ENCODE measurements around the gene DPP6. TPM values are rescaled to one million over a fixed set of nuclear protein-coding genes. Genes with fewer than 3 reads are reported as not detected.

The DPP6 gene
- total RNA-seq, 2 experiments from 2014 or later = not detected

- no peak for ATAC-seq
- intact Hi-C loops (cut with DNase I, micrococcal nuclease) = no loop called here
- no peaks in the 10 kb centered on the region for H3K36me3 Mint-ChIP-seq (ENCODE audit: low read depth)
- no peaks in the 10 kb centered on the region for H3K4me1 Mint-ChIP-seq
- no peak overlapping the region for H3K4me3 Mint-ChIP-seq
- no peak overlapping the region for H3K27ac Mint-ChIP-seq
- H3K27me3 Mint-ChIP-seq = no peaks in the 10 kb centered on the region
- ChIA-PET POLR2A (no interaction called here), CTCF (no interaction called here)
- DNase-seq = no peak
- peaks cover 5% of the 10 kb centered on the region for H3K9me3 Mint-ChIP-seq (ENCODE audit: low read depth)
Measured at GRCh38 chr7:154473360-154473759, 421.2 kb downstream of the DPP6 start.

GRCh38 chr7:154474903-154475520, 422.8 kb downstream of the DPP6 start:
- no peak for ATAC-seq
- Mint-ChIP-seq H3K36me3 (ENCODE audit: low read depth) (no peaks in the 10 kb centered on the region), H3K27ac (no peak overlapping the region), H3K4me3 (no peak overlapping the region), H3K27me3 (no peaks in the 10 kb centered on the region), H3K4me1 (no peaks in the 10 kb centered on the region), H3K9me3 (ENCODE audit: low read depth) (peaks cover 5% of the 10 kb centered on the region)
- POLR2A ChIA-PET = no interaction called here
- intact Hi-C loops (cut with DNase I, micrococcal nuclease) = no loop called here
- DNase-seq = no peak
- CTCF ChIA-PET = interaction anchor here (0.8 kb wide), 1 partner anchor 1082 kb away, joined by 5 read pairs; no protein-coding TSS in a partner anchor

DNA sequence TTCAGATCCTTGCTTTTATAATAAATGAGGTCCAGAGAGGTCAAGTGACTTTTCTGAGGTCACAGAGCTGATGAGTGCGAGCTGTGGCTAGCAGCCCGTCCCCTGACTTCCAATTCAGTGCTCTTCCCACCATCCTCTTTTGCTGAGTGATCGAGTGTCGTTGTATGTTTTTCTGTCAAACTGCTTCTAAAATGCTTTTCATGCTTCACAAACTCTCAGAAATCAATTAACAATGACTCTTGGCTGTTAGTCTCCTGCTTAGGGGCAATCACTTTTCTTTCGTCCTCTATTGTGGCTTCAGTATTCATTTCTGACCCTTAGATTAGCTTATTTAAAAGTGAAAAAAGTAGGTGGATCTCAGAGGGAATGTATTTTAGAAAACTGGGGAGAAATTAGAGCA, 423.7 kb downstream of the DPP6 start:
- Mint-ChIP-seq H3K27me3 (no peaks in the 10 kb centered on the region), H3K4me3 (no peak overlapping the region), H3K27ac (no peak overlapping the region), H3K4me1 (no peaks in the 10 kb centered on the region), H3K36me3 (ENCODE audit: low read depth) (no peaks in the 10 kb centered on the region), H3K9me3 (ENCODE audit: low read depth) (peaks cover 5% of the 10 kb centered on the region)
- POLR2A ChIA-PET = no interaction called here
- ATAC-seq (no peak), DNase-seq (no peak)
- intact Hi-C loops (cut with DNase I, micrococcal nuclease) = no loop called here
- CTCF ChIA-PET = no interaction called here

GRCh38 chr7:154480817-154481216, 428.6 kb downstream of the DPP6 start:
- H3K4me3 Mint-ChIP-seq = no peak overlapping the region
- ATAC-seq = no peak
- CTCF ChIA-PET = no interaction called here
- no peaks in the 10 kb centered on the region for H3K36me3 Mint-ChIP-seq (ENCODE audit: low read depth)
- H3K27ac Mint-ChIP-seq = no peak overlapping the region
- intact Hi-C loops (cut with DNase I, micrococcal nuclease) = no loop called here
- DNase-seq = no peak
- POLR2A ChIA-PET = no interaction called here
- H3K4me1 Mint-ChIP-seq = no peaks in the 10 kb centered on the region
- peaks cover 5% of the 10 kb centered on the region for H3K9me3 Mint-ChIP-seq (ENCODE audit: low read depth)
- H3K27me3 Mint-ChIP-seq = no peaks in the 10 kb centered on the region

DNA sequence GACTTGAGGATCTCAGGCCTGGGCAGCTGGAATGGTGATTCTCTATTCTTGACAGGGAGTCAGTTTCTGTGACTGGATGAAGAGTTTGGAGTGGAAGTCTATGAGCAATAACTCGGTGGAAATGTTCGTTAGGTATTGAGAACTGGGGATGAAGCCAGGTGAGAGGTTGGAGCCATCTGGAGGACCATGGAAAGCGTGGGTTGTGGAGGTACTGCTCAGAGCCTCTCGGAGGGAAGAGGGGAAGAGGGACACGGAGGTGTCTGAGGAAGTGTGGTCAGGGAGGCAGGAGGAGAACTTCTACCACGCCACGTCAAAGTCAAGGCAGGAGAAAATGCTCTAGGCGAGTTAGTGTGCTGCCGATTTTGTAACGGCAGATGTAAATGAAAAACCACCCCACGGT, 430.7 kb downstream of the DPP6 start:
- no peak for DNase-seq
- Mint-ChIP-seq H3K4me3 (no peak overlapping the region), H3K9me3 (ENCODE audit: low read depth) (peaks cover 12% of the 10 kb centered on the region), H3K36me3 (ENCODE audit: low read depth) (no peaks in the 10 kb centered on the region), H3K4me1 (no peaks in the 10 kb centered on the region), H3K27ac (no peak overlapping the region), H3K27me3 (no peaks in the 10 kb centered on the region)
- ChIA-PET POLR2A (no interaction called here), CTCF (no interaction called here)
- ATAC-seq = no peak
- intact Hi-C loops (cut with DNase I, micrococcal nuclease) = no loop called here

DNA sequence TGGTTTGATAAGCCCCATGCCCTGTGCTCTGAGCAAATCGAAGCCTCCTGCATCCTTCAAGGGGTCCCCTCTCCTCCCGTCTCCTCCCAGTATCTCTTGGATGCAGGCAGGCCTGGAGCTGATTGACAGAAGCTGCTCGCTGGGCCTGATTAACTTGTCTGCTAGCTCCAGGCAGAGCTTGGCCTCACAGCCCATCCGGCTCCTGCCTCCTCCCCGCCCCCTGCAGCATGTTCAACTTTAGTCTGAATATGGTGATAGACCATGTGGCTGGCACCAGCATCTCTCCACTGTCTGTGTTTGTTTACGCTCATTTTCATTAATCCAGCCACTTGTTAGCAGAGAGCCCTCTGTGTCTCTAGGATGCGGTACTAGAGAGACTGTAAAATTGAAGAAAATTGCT, 432.2 kb downstream of the DPP6 start:
- Mint-ChIP-seq H3K36me3 (ENCODE audit: low read depth) (no peaks in the 10 kb centered on the region), H3K9me3 (ENCODE audit: low read depth) (peaks cover 8% of the 10 kb centered on the region), H3K27me3 (no peaks in the 10 kb centered on the region), H3K27ac (no peak overlapping the region), H3K4me3 (no peak overlapping the region), H3K4me1 (no peaks in the 10 kb centered on the region)
- ATAC-seq (no peak), DNase-seq (no peak)
- ChIA-PET CTCF (no interaction called here), POLR2A (no interaction called here)
- intact Hi-C loops (cut with DNase I, micrococcal nuclease) = no loop called here

GRCh38 chr7:154484943-154485342, 432.7 kb downstream of the DPP6 start:
- ChIA-PET POLR2A (no interaction called here), CTCF (no interaction called here)
- ATAC-seq (no peak), DNase-seq (no peak)
- Mint-ChIP-seq H3K4me3 (no peak overlapping the region), H3K9me3 (ENCODE audit: low read depth) (peaks cover 8% of the 10 kb centered on the region), H3K4me1 (no peaks in the 10 kb centered on the region), H3K36me3 (ENCODE audit: low read depth) (no peaks in the 10 kb centered on the region), H3K27ac (no peak overlapping the region), H3K27me3 (no peaks in the 10 kb centered on the region)
- intact Hi-C loops (cut with DNase I, micrococcal nuclease) = no loop called here

GRCh38 chr7:154489897-154490296, 437.7 kb downstream of the DPP6 start:
- ATAC-seq = no peak
- ChIA-PET POLR2A (no interaction called here), CTCF (no interaction called here)
- Mint-ChIP-seq H3K27ac (no peak overlapping the region), H3K4me1 (no peaks in the 10 kb centered on the region), H3K4me3 (no peak overlapping the region), H3K36me3 (ENCODE audit: low read depth) (no peaks in the 10 kb centered on the region), H3K9me3 (ENCODE audit: low read depth) (peaks cover 8% of the 10 kb centered on the region), H3K27me3 (no peaks in the 10 kb centered on the region)
- DNase-seq = no peak
- intact Hi-C loops (cut with DNase I, micrococcal nuclease) = no loop called here

- no peaks in the 10 kb centered on the region for H3K9me3 Mint-ChIP-seq (ENCODE audit: low read depth)
- no peaks in the 10 kb centered on the region for H3K36me3 Mint-ChIP-seq (ENCODE audit: low read depth)
- CTCF ChIA-PET = no interaction called here
- no peak overlapping the region for H3K4me3 Mint-ChIP-seq
- ATAC-seq (no peak), DNase-seq (no peak)
- no peaks in the 10 kb centered on the region for H3K4me1 Mint-ChIP-seq
- H3K27ac Mint-ChIP-seq = no peak overlapping the region
- H3K27me3 Mint-ChIP-seq = no peaks in the 10 kb centered on the region
- intact Hi-C loops (cut with DNase I, micrococcal nuclease) = no loop called here
- POLR2A ChIA-PET = no interaction called here
Measured at GRCh38 chr7:154493594-154493993, 441.4 kb downstream of the DPP6 start.

GRCh38 chr7:154497751-154498150, 445.6 kb downstream of the DPP6 start:
- no peak overlapping the region for H3K4me3 Mint-ChIP-seq
- POLR2A ChIA-PET = no interaction called here
- H3K9me3 Mint-ChIP-seq (ENCODE audit: low read depth) = peaks cover 12% of the 10 kb centered on the region
- CTCF ChIA-PET = interaction anchor here (0.7 kb wide), 1 partner anchor 549 kb away, joined by 3 read pairs; no protein-coding TSS in a partner anchor
- ATAC-seq (no peak), DNase-seq (no peak)
- H3K36me3 Mint-ChIP-seq (ENCODE audit: low read depth) = no peaks in the 10 kb centered on the region
- intact Hi-C loops (cut with DNase I, micrococcal nuclease) = no loop called here
- no peaks in the 10 kb centered on the region for H3K4me1 Mint-ChIP-seq
- H3K27me3 Mint-ChIP-seq = no peaks in the 10 kb centered on the region
- no peak overlapping the region for H3K27ac Mint-ChIP-seq

GRCh38 chr7:154503962-154504550, 451.9 kb downstream of the DPP6 start:
- ChIA-PET CTCF (interaction anchor here (0.6 to 1.8 kb wide), 8 partner anchors 10 to 1121 kb away, joined by 3 to 6 read pairs (median 3); no protein-coding TSS in a partner anchor), POLR2A (no interaction called here)
- no peak overlapping the region for H3K4me3 Mint-ChIP-seq
- ATAC-seq (no peak), DNase-seq (no peak)
- no peaks in the 10 kb centered on the region for H3K36me3 Mint-ChIP-seq (ENCODE audit: low read depth)
- peaks cover 12% of the 10 kb centered on the region for H3K9me3 Mint-ChIP-seq (ENCODE audit: low read depth)
- no peaks in the 10 kb centered on the region for H3K4me1 Mint-ChIP-seq
- intact Hi-C loops (cut with DNase I, micrococcal nuclease) = loop anchor here in 1 of 2 experiments (5.0 to 10.0 kb wide), 2 partner anchors 432 to 1119 kb away; no protein-coding TSS in a partner anchor
- no peaks in the 10 kb centered on the region for H3K27me3 Mint-ChIP-seq
- H3K27ac Mint-ChIP-seq = no peak overlapping the region

DNA sequence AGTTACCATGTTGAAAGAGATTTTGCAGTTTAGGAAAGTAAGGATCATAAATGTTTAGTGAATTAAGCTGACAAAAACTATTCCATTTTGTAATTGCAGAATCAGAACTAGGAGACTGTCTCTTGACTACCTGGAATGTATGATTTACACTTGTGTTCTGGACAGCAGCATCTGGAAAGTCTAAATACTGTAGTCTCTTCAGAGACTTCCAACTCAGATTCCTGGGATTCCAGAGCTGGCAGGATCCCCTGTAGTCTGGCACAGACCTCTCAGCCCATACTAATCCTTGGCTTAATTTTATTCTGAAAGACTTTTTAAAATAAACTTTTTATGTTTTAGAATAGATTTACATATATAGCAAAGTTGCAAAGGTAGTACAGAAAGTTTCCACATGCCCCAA, 452.7 kb downstream of the DPP6 start:
- DNase-seq = no peak
- no peak overlapping the region for H3K4me3 Mint-ChIP-seq
- no peak for ATAC-seq
- no peaks in the 10 kb centered on the region for H3K36me3 Mint-ChIP-seq (ENCODE audit: low read depth)
- CTCF ChIA-PET = interaction anchor here (0.5 to 1.8 kb wide), 4 partner anchors 9 to 1090 kb away, joined by 3 to 4 read pairs (median 4); no protein-coding TSS in a partner anchor
- H3K27me3 Mint-ChIP-seq = no peaks in the 10 kb centered on the region
- H3K9me3 Mint-ChIP-seq (ENCODE audit: low read depth) = peaks cover 12% of the 10 kb centered on the region
- no peaks in the 10 kb centered on the region for H3K4me1 Mint-ChIP-seq
- no peak overlapping the region for H3K27ac Mint-ChIP-seq
- intact Hi-C loops (cut with DNase I, micrococcal nuclease) = loop anchor here in 1 of 2 experiments (5.0 to 10.0 kb wide), 2 partner anchors 433 to 1120 kb away; no protein-coding TSS in a partner anchor
- POLR2A ChIA-PET = no interaction called here
